ENCODE measurements around the gene GMPPA.
A peak's percentile ranks its signal among the peaks of the same experiment; 100 is the strongest.

Gene GMPPA

DNA sequence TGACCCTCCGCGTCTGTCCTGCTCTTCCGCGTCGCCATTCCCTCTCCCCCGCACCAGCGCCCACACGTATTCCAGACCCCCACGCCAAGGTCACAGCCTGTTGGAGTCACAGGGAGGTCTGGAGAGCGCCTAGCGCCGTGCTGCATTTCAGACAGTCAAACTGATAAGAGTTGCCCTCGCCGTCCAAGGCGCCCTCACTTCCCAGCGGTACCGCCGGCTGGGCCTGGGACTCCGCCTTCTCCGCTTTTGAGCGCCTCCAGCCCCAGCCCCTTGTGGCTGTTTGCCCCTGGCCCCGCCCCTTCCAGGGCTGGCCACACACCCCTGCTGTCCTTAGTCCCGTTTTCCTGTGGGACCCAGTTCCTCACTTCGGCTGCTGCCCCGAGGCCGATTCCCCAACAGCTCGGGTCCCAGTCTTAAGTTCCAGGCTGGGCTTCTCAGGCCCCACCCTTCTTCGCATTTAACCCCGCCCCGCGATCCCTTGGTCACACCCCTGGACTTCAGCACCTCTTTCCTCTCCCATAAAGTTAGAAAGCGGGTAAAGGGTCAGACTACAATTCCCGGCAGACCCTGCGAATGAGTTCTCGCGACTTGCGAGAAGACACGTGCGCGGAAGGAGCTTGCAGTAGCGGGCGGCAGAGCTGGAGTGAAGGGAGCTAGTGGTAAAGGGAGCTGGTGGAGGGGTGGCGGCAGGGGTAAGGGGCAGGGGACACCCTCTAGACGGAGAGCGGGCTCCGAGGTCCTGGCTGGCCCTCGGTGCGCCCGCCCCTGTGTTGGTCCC, at the start of gene GMPPA:
TSS of gene GMPPA (plus strand) at position 612 of the 778 bp plus-strand sequence. CDS start 1,085 bp downstream, outside the sequence.
- peak; percentile 89 for FAIRE-seq

DNA sequence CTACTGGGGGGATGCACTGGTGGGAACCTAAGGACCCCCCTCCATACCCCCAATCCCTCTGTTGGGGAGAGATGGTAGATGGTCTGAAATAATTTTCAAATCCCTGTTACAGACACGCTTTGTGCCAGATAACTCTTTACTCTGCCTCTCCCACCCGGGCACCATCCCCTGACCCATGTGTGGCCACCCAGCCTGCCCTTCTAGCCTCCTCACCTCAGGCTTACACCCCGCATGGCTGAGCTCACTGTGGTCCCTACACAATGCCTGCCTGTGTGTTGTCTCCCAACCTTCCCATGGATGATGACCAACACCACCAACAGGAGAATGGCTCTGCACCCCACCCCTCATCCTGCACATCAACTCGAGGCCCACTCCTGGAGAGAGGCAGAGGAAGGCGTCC, 49.1 kb upstream of the GMPPA start:
- no peak for FAIRE-seq

DNA sequence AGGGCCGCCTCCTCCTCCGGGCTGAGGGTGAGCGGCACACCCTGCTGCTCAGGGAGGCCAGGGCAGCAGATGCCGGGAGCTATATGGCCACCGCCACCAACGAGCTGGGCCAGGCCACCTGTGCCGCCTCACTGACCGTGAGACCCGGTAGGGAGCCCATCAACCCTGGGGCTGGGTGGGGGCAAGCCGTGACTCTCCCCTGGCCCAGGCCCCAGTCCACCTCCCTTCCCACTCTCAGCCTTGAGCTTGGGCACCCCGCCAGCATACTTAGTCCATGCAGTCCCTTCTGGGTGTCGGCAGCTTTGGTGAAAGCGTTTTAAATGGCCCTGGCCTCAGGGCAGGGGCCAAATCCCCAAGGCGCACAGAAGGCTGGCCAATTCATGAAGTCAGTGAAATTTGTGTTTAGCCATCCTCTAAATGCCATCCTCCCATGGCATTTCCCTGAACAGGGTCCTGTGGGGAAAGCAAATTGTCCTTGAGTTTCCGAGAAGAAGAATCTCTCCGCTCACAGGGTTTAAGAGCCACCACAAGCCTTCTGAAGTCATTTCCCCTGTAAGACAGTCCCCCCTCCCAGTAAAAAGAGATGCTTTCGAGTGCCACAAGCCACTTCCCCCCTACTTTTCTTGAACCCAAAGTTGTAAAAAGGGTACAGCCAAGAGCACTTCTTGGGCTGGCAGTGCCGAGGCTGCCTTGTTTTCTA, 46.9 kb upstream of the GMPPA start:
- FAIRE-seq: no peak

DNA sequence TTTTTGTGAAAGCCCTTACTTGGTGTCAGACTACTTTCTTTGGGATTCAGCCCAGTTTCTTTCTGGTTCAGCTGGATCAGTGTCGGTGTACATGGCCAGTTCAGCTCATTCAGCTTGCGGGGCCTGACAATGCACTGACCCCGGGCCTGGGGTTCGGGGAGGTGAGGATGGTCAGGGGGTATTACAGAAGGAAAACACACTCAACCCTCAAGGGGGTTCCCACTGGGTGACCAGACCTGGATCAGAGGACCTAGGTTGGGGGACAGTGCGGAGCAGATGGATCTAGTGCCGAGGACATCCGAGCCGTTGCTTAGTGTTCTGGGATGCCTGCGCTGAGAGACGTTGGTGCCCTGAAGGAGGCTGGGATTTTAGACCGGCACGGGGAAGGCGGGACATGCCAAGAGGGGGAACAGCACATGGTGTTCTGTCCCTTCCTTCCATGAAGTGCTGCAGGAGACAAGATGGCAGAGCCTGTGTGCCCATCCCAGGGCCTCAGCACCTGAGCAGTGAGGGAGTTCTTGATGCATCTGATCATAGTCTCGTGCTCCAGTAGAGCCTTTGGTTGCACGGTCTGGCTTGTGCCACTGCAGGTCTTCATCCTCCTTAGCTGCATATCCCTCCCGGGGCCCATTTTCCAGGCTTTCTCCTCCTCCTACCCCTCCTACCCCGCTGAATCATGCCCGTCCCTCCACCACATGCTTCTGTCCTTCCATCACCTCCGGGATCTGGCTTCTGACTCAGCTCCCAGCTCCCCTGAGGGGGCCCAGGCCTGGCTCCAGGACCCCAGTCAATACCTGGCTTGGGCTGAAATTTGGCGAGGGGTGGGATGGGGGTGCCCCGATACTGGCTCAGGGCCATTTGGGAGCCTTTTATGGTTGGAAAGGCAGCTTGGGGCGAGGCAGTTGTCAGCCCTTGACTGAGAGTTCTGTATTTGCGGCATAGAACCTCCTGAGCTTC, 46.1 kb upstream of the GMPPA start:
- FAIRE-seq: no peak

DNA sequence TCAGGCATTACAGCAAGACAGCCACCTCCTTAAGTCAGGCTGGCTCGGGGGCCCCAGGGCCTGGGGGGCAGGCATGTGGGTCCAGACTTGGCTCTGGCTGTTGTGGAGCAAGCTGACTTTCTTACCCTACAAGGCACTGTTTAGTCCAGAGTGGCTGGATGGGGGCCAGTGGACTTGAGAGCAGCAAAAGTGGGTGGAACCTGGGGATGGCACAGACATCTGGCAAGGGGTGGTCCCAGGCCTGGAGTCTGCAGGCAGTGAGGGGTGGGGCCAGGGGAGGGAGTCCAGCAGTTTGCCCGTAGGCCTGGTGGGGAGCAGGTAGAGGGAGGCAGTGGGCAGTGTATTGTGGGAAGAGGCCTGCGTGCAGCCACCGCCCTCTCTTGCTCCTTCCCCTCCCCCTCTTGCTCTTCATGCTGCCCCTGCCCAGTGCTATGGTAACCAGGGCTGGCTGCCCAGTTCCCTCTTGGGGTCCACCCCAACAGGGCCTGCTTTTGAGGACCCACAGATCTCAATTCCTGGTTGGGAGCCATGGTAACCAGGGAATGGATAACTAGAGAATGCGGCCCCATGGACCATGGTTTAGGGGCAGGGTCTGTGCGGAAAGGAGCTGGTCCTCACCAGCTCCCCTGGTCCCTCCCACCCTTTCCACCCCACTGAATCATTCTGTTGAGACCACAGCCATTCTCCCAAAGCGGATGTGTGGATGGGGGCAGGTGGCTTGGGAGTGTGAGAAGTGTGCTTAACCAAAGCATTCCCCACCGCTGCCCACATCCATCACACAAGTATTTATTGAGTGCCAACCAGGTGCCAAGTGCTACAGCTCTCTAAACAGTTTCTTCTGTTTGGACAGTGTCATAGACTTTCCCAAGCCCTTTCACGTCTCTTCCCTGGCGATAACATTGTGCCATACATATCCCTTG, 44.8 kb upstream of the GMPPA start:
- FAIRE-seq: no peak

DNA sequence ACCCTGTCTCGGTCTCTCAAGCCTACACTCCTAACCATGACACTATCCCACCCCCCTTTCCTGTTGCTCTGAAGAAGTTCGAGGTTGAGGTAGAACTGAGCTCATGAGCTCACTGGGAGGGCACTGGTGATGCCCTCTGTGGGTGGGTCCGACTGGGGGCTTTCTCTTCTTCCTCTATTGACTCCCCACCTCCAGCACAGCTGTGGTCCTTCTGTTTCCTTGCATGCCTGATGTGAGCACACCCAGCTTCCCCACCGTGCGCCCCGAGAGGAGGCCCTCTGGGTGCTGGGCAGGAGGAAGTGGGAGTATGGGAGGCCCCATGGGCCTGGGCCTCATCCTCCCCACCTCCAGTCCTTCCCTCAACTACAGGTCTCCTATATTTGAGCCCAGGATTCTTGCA, 43.1 kb upstream of the GMPPA start:
- FAIRE-seq: no peak

DNA sequence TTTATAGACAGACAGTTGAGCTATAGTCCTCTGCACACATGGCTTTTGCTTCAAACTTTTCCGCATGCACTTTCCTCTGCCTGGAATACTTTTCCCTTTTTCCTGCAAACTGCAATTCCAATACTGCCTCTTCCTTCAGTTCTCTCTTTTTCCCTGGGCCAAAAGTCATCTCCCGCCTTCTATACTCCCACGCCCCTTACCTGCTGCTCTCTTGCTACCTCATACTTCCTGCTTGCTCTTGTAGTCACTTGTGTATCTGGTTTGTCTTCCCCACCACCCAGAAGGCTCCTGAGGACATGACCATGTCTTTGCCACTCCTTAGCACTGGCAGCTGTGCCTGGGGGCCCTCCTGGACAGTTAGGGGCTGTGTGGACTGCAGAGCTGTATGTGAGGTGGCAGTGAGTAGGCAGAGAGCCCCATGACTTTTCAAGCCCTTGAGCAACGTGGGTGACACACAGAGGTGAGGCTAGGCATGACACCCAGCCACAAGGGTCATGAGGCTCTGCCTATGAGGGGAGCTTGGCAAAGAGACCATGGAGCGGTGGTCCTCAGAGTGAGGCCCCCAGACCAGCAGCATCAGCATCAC, 40.8 kb upstream of the GMPPA start:
- FAIRE-seq: no peak

DNA sequence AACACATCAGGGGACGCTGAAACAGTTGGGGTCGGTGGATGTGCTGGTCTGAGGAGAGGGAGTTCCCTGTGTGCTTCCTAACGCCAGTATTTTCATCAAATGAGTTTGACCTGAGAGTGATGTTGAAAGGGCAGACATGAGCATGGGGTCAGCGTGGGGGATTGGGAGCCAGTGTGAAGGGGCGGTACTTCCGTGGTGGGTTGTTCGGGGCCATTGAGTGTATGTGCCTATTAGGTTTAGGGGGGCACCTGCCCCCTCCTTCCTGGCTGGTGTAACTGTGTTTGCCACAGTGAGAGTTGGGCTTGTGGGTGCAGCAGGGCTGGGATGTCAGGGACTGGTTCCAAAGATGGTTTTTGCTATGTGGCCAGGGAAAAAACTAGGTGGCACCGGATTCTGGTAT, 39.7 kb upstream of the GMPPA start:
- no peak for FAIRE-seq

DNA sequence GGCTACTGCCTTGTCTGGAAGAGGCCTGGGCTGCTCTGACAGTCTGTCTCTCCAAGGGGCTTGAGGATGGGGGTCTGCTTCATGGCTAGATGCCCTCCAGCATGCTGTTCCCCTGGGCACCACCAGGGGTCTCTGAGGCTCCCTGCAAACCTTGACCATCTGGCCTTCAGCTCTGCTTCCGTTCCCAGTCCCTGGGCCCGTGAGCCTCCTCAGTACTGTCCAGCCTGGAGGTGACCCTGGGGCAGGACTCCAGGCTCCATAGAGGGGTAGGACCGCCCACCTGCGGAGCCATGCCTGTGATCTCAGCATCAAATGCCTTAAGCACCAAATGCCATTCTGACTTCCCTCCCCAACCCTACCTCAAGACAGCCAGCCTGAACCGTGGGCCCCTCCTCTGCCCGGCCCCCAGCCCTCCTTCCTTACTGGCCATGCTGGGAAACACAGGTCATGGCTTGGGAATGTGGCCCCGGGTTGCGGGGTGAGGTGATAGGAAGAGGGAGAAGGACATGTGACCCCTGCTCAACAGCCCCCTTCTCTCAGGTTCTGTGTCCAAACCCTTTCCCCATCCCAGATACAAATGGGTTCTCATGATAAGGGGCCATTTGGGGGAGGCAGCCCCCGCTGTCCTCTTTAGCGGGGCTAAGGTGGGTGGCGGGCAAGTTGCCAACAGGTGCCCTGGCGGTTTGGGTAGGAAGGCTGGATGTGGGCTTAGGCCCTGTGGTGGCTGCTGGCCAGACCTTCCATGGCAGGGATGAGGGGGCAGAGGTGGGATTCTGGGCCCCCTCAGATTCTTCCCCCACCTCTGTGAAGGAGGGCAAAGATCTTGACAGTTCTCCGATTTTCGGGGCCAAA, 39.0 kb upstream of the GMPPA start:
- FAIRE-seq: no peak

DNA sequence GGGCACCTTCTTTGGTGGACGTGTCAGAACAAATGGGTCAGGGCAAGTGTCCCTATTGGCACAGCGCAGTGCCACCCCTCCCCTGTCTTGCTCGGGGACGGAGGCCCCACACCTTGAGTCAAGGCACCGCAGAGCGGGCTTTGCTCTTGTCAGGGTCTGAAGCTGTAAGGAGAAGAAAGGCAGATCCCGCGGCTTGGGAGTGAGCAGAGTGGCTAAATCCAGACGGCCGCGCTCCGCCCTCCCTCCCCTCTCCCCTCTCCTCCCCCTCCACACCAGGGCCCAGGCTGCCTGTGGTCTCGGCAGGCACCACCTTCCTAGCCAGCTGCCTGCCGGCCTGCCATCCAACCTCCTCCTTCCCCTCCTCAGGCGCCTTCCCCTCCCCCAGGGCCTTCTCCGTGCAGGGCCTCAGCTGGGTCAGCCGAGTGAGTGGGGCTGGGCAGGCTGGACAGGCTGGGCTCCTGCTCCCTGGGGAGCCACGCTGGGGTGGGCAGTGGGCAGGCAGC, 38.2 kb upstream of the GMPPA start:
- no peak for FAIRE-seq

DNA sequence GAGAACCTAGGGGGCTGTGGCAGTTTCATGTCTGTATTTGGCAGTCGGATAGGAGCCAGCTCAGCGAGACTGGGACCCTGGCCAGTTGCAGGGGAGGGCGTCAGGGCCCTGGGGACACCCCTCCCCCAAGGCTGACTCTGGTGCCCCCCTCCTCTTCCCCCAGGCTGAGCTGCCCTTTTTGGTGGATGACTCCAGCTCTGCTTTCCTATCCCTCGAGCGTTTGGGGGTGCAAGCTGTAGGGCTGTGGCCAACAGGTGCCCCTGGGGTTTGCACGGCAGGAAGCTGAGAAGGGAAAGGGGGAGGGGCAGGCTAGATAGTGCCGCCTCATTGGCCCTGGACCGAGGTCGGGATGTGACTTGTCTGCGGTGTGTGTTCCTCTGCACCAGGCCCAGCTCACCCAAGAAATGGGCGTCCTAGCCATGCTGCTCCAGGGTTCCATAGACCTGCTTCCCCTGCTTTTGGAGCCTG, 37.6 kb upstream of the GMPPA start:
- no peak for FAIRE-seq

DNA sequence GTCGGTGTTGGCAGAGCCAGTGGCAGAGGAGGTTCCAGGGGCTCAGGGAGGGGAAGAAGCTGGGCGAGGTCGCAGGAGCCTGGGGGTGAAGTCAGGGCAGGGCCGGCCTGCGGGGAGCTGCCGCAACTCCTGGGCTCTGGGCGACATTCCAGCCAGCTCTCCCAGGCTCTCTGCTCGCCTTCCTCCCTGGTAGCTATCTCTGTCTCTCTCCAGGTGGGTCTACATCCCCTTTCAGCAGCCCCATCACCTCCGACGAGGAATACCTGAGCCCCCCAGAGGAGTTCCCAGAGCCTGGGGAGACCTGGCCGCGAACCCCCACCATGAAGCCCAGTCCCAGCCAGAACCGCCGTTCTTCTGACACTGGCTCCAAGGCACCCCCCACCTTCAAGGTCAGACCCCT, 37.0 kb upstream of the GMPPA start:
- FAIRE-seq: no peak

DNA sequence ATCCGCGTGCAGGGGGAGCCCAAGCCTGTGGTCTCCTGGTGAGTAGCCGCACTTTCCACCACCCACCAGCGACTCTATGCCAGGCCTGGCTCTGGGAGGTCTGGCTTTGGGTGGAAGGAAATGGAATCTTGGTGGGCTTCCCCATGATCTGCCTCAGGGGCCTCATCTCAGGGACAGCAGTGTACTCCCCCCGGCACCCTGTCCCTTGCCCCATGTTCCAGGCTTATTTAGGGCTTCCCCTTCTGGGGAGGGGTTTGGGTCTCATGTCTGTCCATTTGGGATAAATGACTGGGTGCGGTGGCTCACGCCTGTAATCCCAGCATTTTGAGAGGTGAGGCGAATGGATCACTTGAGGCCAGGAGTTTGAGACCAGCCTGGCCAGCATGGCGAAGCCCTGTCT, 36.3 kb upstream of the GMPPA start:
- no peak for FAIRE-seq

DNA sequence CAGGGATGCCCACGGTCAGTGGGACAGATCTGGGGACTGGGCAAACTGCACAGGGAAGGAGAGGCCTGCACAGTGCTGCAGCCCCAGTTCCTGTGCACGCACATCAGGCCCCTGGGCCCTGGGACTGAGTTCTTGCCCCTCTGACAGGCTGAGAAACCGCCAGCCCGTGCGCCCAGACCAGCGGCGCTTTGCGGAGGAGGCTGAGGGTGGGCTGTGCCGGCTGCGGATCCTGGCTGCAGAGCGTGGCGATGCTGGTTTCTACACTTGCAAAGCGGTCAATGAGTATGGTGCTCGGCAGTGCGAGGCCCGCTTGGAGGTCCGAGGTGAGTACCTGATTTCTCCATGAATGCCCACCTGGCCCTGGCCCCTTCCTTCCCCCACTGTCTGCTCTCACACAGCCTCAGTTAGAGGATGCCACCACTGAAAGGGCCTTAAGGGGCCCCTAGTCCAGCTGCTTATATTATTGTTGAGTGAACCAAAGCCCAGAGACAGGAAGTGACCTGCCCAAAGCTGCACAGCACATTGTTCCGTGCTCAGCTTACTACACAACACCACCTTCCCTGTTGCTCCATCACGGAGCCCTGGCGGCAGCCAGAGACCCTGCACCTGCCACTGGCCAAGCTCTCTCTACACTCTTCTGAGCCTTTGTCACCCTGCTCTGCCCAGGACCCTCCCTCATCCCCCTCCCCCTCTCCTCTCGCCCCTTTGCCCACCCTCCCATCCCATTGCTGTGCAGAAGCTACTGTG, 34.2 kb upstream of the GMPPA start:
- FAIRE-seq: no peak

DNA sequence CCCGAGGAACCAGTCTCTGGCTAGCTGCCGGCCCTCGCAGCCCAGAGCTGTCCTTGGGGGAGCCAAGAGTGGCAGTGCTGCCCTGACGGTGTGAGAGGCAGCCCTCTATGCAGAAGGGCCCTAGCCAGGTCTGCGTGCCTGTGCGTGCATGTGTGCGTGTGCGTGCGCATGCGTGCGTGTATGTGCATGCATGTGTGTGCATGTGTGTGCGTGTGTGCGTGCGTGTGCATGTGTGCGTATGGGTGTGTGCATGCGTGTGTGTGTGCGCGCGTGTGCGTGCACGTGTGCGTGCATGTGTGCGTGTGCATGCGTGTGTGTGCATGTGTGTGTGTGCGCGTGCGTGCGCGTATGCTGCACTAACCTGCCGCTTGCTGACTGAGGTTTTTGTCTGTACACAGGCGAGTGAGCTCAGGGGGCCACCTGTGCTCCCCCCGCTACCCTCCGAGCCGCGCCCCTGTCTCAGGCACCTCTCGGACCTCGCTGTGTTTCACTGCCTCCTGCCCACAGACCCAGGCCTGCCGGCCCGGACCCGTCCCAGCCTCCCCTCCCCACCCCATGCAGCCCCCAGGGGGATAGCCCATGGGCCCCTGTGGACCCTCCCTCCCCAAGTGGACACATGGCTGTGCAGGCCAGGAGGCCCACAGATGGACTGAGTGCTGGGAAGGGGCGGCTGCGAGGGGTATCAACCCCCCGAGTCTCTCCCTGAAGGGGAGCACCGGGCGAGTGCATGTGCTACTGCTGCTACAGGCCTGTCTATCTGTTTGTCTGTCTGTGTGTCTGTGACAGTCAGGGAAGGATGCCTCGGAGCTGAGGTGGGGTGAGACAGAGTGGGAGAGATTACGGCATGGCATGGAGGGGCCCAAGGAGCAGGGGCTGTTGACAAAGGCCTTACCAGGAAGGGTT, 32.8 kb upstream of the GMPPA start:
- no peak for FAIRE-seq

DNA sequence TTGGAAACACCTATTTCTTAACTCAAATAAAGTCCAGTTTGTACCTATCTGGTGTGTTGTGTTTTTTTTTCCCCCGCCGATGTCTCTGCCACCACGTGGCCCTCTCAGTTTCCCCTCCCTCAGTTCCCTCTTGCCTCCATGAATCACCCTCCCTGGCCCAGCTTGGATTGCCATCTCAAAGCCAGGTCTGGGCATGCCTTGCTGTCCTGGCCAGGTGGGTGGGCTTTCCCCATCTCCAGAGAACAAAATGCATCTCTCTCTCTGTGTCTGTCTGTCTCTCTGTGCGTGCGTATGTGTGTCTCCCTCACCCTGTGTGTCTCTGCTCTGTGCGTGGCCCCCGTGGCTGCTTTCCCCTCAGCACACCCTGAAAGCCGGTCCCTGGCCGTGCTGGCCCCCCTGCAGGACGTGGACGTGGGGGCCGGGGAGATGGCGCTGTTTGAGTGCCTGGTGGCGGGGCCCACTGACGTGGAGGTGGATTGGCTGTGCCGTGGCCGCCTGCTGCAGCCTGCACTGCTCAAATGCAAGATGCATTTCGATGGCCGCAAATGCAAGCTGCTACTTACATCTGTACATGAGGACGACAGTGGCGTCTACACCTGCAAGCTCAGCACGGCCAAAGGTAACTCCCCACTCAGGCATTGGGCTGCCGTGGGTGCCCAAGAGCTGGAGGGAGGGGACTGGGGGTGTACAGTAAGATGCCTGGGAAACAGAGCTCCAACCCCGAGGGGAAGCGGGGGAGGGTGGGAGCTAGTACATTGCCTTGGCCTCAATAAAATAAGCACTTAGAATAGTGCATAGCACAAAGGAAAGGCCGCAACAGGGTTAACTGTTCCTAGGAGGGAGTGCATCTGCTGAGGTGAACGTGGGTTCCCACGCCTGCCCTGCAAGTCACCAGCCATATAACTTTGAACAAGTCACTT, 31.6 kb upstream of the GMPPA start:
- FAIRE-seq: no peak

DNA sequence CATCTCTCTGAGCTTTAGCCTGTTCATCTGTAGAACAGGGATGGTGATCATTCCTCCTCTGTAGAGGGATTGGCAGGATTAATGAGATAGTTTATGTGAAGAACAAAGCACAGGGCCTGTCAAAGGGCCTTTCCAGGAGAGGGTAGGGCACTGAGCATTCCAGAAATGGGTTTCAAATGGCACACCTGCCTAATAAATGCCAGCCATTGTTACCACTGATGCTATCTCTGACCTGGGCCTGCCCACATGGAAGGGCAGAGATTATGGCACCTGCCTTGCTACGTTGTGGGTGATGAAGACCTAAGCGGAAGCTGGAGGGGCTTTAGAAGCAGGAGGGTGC, 31.0 kb upstream of the GMPPA start:
- no peak for FAIRE-seq
